ENCODE data around the gene PRR33.

The PRR33 gene

DNA sequence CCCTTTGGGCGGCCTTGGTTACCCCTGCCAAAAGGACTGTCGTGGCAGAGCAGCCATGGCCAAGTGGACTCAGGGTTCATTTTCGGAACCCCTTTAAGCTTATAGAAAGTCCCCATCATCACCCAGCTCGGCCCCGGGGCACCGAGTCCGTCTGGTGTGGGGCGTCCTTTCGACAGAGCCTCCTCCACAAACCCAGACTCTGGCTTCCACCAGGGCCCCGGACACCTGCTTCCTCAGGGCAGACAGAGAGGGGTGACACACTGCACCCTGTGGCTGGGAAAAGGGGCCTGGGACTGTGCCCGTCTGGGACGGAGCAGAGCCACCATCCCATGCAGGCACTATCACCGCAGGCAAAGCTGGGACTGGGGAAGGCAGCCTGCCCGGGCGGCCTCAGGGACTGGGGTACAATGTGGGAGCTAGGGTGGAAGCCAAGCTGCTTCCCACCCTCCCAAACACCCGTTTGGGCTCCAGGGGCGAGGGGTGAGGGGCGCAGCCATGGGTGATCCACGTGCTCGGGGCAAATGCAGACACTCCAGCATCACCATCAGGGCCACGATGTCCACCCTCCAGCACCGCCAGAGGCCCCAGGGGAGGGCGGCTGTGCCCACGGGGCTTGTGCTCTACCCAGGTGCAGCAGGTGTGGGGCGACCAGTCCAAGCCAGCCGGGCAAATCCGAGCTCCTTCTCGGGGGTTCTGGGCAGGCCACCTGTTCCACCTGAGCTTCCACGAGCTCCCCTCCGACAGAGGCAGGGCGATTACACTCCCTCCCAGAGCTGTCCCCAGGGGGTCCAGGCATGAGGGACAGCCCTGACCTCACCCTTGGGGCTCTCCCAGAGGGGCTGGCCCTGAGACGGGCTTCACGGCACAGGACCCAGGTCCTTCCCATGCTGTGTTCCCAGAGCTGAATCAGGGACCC is 43.7 kb upstream of the PRR33 start:
- TF ChIP-seq, protein P1, sequence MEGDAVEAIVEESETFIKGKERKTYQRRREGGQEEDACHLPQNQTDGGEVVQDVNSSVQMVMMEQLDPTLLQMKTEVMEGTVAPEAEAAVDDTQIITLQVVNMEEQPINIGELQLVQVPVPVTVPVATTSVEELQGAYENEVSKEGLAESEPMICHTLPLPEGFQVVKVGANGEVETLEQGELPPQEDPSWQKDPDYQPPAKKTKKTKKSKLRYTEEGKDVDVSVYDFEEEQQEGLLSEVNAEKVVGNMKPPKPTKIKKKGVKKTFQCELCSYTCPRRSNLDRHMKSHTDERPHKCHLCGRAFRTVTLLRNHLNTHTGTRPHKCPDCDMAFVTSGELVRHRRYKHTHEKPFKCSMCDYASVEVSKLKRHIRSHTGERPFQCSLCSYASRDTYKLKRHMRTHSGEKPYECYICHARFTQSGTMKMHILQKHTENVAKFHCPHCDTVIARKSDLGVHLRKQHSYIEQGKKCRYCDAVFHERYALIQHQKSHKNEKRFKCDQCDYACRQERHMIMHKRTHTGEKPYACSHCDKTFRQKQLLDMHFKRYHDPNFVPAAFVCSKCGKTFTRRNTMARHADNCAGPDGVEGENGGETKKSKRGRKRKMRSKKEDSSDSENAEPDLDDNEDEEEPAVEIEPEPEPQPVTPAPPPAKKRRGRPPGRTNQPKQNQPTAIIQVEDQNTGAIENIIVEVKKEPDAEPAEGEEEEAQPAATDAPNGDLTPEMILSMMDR (IDR thresholded peaks at IDR 0.05; ENCODE audit: low read depth, low read length) = no peak
- no peak overlapping the region for H3K4me3 ChIP-seq (ENCODE audit: low read depth, low read length)

DNA sequence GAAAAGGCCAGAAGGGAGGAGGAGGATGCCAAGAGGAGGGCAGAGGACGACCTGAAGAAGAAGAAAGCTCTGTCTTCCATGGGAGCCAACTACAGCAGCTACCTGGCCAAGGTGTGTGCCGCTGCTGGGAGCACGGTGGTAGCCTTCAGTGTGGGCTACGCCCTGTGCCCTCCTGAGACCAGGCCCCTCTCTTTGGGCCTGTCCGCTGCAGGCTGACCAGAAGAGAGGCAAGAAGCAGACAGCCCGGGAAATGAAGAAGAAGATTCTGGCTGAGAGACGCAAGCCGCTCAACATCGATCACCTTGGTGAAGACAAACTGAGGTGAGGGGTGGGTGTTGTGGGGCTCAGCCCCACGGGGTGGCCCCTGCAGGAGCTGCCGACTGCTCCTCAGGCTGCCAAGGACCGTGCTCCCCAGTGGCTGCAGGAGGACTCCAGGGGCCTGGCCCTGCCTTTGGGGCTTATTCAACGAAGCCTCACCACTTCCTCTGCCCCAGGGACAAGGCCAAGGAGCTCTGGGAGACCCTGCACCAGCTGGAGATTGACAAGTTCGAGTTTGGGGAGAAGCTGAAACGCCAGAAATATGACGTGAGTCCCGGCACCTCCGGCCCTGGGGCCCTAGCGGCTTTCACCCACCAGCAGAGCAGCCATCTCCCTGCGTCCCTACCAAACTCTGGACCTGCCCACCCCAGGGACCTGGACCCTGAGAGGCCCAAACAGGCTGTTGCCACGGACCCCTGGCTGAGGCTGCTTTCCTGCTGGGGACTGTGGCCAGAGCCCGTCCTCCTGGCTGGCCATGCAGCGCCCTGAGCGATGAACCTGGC is 42.9 kb upstream of the PRR33 start:
- TF ChIP-seq, protein P1 (IDR thresholded peaks at IDR 0.05; ENCODE audit: low read depth, low read length) = no peak

DNA sequence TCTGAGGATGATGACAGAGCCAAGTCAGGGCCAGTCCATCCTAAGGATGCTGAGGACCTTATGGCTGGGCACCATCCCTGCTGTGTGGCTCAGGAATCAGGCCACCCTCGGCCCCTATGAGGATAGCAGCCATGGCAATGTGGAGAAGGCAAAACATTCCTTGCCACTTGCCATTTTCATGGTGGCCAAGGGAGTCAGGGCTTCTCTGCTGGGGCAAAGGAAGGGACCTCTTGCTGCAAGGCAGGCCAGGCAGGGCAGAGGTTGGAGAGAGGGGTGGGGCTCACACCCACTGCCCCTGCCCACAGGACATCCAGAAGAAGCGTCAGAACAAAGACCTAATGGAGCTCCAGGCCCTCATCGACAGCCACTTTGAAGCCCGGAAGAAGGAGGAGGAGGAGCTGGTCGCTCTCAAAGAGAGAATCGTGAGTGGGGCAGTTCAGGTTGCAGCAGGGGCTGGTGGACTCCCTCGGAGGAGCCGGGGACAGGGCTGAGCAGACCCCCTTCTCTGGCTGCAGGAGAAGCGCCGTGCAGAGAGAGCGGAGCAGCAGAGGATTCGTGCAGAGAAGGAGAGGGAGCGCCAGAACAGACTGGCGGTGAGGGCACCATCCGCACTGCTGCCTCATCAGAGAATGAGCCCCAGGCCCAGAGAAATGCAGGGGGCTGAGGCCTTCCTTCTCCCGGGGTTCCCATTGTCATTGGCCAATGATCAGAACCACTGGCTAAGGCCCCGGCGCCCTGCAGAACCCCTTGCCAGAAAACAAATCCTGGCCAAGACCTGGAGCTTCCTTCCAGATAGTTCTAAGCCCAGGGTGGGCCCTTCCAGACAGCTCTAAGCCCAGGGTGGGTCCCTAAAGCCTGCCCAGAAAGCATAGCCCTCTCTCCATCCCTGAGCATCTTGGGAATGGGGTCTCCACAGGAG is 42.0 kb upstream of the PRR33 start:
- no peak overlapping the region for H3K4me3 ChIP-seq (ENCODE audit: low read depth, low read length)

More for the DNA sequence above, 42.9 kb upstream of the PRR33 start:
- H3K4me3 ChIP-seq (ENCODE audit: low read depth, low read length) = no peak overlapping the region

DNA sequence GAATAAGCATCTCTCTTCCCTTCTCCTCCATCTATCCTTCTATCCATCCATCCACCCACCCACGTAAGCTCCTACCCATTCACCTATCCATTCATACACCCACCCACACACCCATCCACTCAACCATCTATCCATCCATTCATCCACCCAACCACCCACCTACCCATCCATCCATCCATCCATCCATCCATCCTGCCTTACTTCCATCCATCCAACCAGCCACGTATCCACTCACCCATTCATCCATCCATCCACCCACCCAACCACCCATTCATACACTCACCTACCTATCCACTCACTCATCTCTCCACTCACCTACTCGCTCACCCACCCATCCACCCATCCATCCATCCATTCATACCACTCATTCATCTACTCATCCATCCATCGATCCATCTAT is 41.0 kb upstream of the PRR33 start:
- TF ChIP-seq, protein P1 (IDR thresholded peaks at IDR 0.05; ENCODE audit: low read depth, low read length) = no peak
- no peak overlapping the region for H3K4me3 ChIP-seq (ENCODE audit: low read depth, low read length)

More for the DNA sequence above, 42.0 kb upstream of the PRR33 start:
- TF ChIP-seq, protein P1 (IDR thresholded peaks at IDR 0.05; ENCODE audit: low read depth, low read length) = no peak

DNA sequence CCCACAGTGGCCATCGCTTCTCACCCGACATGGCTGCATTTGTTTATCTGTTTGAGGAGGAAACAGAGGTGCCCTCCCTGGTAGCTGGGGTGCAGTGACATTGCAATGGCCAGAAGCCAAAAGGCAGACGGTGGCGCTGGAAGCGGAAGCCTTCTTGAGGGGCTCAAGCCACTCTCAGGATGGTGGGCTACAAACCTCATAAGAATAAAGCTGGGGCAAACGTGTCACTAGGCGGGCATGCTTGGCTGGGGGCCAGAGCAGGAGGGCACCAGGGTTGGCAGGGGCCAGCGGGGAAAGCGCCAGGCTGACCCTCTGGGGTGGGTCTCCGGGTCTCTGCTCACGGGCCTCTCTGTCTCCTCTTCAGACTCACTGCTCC is 40.4 kb upstream of the PRR33 start:
- no peak overlapping the region for H3K4me3 ChIP-seq (ENCODE audit: low read depth, low read length)
- TF ChIP-seq, protein P1 (IDR thresholded peaks at IDR 0.05; ENCODE audit: low read depth, low read length) = no peak

DNA sequence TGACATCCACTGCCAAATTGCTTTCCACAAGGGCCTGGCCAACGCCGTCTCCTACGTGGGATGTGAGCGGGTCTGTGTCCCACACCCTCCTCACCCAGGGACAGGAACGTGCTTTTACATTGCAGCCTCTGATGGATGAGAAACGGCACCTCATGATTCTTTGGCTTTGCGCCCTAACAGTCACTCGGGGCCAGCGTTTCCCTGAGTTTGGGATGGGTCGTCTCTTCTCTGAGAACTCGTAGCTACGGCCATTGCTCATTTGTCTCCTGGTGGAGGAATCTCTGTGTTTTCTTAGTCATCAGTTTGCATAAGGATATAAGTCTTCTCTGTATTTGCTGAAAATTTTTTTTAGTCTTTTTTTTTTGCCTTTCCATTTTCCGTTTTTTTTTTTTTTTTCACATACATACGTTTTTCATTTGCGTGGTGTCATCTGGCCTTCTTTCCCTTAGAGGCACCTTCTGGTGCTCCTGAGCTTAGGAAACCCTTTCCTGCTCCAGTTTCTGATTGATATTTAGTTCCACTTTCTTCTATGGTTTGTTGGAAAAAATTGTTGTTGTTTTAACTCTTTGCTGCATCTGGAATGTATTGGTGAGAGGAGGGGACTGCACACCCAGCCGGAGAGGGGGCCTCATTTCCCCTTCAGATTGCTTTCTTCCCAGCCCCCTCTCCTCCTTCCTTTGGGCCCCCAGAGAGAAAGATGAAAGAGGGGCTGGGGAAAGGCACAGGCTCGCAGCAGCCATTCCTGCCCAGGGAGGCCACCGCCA is 39.8 kb upstream of the PRR33 start:
- H3K4me3 ChIP-seq (ENCODE audit: low read depth, low read length) = no peak overlapping the region
- TF ChIP-seq, protein P1 (IDR thresholded peaks at IDR 0.05; ENCODE audit: low read depth, low read length) = no peak
